GM23248 (cell line): Measurements from ENCODE around the gene FADS6. TPM values are rescaled to one million over a fixed set of nuclear protein-coding genes. Genes with fewer than 3 reads are reported as not detected.

ENCODE experiments used
- DNase-seq: peaks from one replicate; pipeline ENCODE4 v3.0.0-alpha.2; 2015
- H2AFZ ChIP-seq: fragments of 200-600 bp; sonication (generic); 2 replicates; pipeline ENCODE4 v1.6.1; 2016; ENCODE audit warnings: antibody characterized with exemption
- H3F3A ChIP-seq: fragments of 200-600 bp; sonication (generic); 2 replicates; pipeline ENCODE4 v1.6.1; 2016; ENCODE audit warnings: mild to moderate bottlenecking, antibody characterized with exemption, mixed run types; ENCODE audit not compliant: insufficient read depth
- H3K27ac ChIP-seq: fragments of 200-600 bp; sonication (generic); 2 replicates; pipeline ENCODE4 v1.5.1; 2016; ENCODE audit warnings: mild to moderate bottlenecking
- H3K27me3 ChIP-seq: fragments of 200-600 bp; sonication (generic); replicated peaks from 2 replicates; pipeline ENCODE4 v1.6.1; 2016; ENCODE audit warnings: mild to moderate bottlenecking; ENCODE audit not compliant: insufficient read depth
- H3K36me3 ChIP-seq: fragments of 200-600 bp; sonication (generic); 2 replicates; pipeline ENCODE4 v1.6.1; 2016; ENCODE audit warnings: low read depth, mild to moderate bottlenecking
- H3K4me1 ChIP-seq: fragments of 200-600 bp; sonication (generic); 2 replicates; pipeline ENCODE4 v1.6.1; 2016; ENCODE audit warnings: mild to moderate bottlenecking; ENCODE audit not compliant: insufficient read depth
- H3K4me2 ChIP-seq: fragments of 200-600 bp; sonication (generic); one replicate; pipeline ENCODE4 v1.6.1; 2016; ENCODE audit warnings: mild to moderate bottlenecking; ENCODE audit not compliant: unreplicated experiment
- H3K4me3 ChIP-seq: fragments of 200-600 bp; sonication (generic); 2 replicates; pipeline ENCODE4 v1.5.1; 2016; ENCODE audit warnings: mild to moderate bottlenecking
- H3K79me2 ChIP-seq: fragments of 200-600 bp; sonication (generic); 2 replicates; pipeline ENCODE4 v1.6.1; 2016; ENCODE audit warnings: mild to moderate bottlenecking; ENCODE audit not compliant: insufficient read depth
- H3K9ac ChIP-seq: fragments of 200-600 bp; sonication (generic); 2 replicates; pipeline ENCODE4 v1.6.1; 2016; ENCODE audit warnings: mild to moderate bottlenecking
- H3K9me2 ChIP-seq: fragments of 200-600 bp; sonication (generic); 2 replicates; pipeline ENCODE4 v1.6.1; 2016; ENCODE audit warnings: mixed run types, mild to moderate bottlenecking, moderate library complexity; ENCODE audit not compliant: insufficient read depth
- H3K9me3 ChIP-seq: fragments of 200-600 bp; sonication (generic); one replicate; pipeline ENCODE4 v1.6.1; 2017; ENCODE audit warnings: low read depth
- H4K20me1 ChIP-seq: fragments of 200-600 bp; sonication (generic); 2 replicates; pipeline ENCODE4 v1.6.0; 2016; ENCODE audit not compliant: insufficient read depth
- EZH2 ChIP-seq: fragments of 200-600 bp; sonication (generic); IDR thresholded peaks from 2 replicates; pipeline ENCODE4 v1.6.1; 2018; ENCODE audit warnings: antibody characterized with exemption, mild to moderate bottlenecking; ENCODE audit not compliant: insufficient read depth, poor library complexity, severe bottlenecking
- EZH2phosphoT487 ChIP-seq: fragments of 200-600 bp; sonication (generic); IDR thresholded peaks from 2 replicates; pipeline ENCODE4 v1.6.1; 2018; ENCODE audit warnings: antibody characterized with exemption, moderate library complexity, mild to moderate bottlenecking, low read depth; ENCODE audit not compliant: insufficient read depth
- WGBS, 2 experiments: methylation state at CpG; one replicate each; pipeline ENCODE4 v1.1.6; 2015 to 2017; ENCODE audit warnings: low lambda C conversion rate in 2 of 2, low coverage in 1 of 2; ENCODE audit errors: missing lambda C conversion rate in 2 of 2; 5-methylcytosine and 5-hydroxymethylcytosine counted together
- in situ Hi-C: fragments of 300-500 bp; cut with MboI; formaldehyde crosslinking; loops from 2 replicates; pipeline ENCODE4 v1.15.0; 2020
- polyA plus RNA-seq: library from polyadenylated mRNA; unstranded; fragments of >200 nt; fragmentation: Nextera tagmentation; extraction: Ambion mirVana; gene quantifications from 2 replicates; pipeline ENCODE4 v1.2.1, GENCODE V29; 2016
- total RNA-seq: library from RNA; depleted of rRNA; stranded (reverse); fragments of >200 nt; shearing (Covaris generic); gene quantifications from 2 replicates; pipeline ENCODE4 v1.2.3, GENCODE V29; 2014

The FADS6 gene
- total and polyA plus RNA-seq, 2 experiments from 2014 or later, result not detected

DNA sequence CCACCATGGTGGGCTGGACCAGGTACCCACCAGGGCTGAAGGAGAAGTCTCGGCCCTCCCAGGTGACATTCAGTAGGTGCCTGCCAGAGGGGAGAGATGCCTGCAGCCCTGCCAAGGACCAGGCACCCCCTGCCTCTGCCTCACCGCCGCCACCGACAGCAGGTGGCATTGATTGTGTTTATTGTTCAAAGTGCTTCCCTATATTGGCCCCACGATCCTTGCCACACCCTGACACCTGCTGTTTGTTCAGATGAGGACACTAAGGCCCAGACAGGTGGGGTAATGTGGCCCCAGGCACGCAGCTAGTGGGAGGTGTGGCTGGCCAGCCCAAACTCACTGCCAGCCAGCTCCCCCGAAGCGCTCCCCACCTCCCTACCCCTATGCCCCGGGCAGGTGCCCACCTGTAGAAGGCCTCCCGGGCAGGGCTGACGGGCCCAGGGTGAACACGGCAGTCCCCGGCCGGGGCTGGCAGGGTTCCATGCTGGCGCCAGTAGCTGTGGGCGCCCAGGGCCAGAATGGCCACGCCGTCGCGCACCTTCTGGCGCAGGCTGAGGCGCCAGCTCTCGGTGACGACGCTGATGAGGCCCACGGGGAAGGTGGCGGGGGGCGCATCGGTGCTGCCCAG is 41.7 kb downstream of the FADS6 start:
- Histone ChIP-seq H3K27me3 (peaks cover 57% of the 10 kb centered on the region), H3K9ac (no peak overlapping the region), H4K20me1 (no peaks in the 10 kb centered on the region), H2AFZ (no peak overlapping the region), H3F3A (no peaks in the 10 kb centered on the region), H3K27ac (no peak overlapping the region), H3K4me1 (no peaks in the 10 kb centered on the region), H3K9me2 (no peaks in the 10 kb centered on the region), H3K36me3 (no peaks in the 10 kb centered on the region), H3K4me3 (no peak overlapping the region), H3K79me2 (no peaks in the 10 kb centered on the region), H3K4me2 (no peak overlapping the region), H3K9me3 (no peaks in the 10 kb centered on the region)
- DNase-seq, result no peak
- TF ChIP-seq EZH2phosphoT487 (no peak), EZH2 (no peak)
- 53 to 57% methylated on average over 21 to 29 of the region's 29 CpGs for WGBS, 2 experiments
- in situ Hi-C loops, result no loop called here

GRCh38 chr17:74850914-74851313 is 42.5 kb downstream of the FADS6 start:
- H3K4me1 ChIP-seq, result no peaks in the 10 kb centered on the region
- H3K9me2 ChIP-seq, result no peaks in the 10 kb centered on the region
- H3K9me3 ChIP-seq, result no peaks in the 10 kb centered on the region
- no peak overlapping the region for H3K4me3 ChIP-seq
- WGBS, 2 experiments, result 35% methylated on average over 3 of the region's 3 CpGs
- H4K20me1 ChIP-seq, result no peaks in the 10 kb centered on the region
- peaks cover 50% of the 10 kb centered on the region for H3K27me3 ChIP-seq
- no peak overlapping the region for H3K27ac ChIP-seq
- H3K79me2 ChIP-seq, result no peaks in the 10 kb centered on the region
- no peak for DNase-seq
- H3K9ac ChIP-seq, result no peak overlapping the region
- H3K4me2 ChIP-seq, result no peak overlapping the region
- in situ Hi-C loops, result no loop called here
- no peaks in the 10 kb centered on the region for H3K36me3 ChIP-seq
- H2AFZ ChIP-seq, result no peak overlapping the region
- H3F3A ChIP-seq, result no peaks in the 10 kb centered on the region
- no peak for TF ChIP-seq EZH2
- no peak for TF ChIP-seq EZH2phosphoT487

DNA sequence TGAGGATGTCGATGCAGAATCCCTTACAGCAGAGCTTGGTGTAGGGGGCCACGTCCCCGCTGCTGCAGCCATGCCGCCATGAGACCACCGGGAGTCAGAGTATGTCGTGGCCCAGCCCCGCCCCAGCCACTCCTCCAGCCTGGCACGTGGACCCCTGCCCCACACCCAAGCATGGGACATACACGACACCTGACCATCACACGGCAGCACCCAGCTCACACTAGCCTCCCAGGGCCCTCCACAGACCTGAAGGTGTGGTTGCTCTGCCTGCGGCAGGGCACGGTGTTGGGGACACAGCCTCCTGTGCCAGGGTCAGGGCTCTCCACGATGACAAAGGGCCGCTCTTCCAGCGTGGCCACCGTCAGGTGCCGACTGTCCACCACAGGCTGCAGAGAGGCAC is 43.1 kb downstream of the FADS6 start:
- no peaks in the 10 kb centered on the region for H3K79me2 ChIP-seq
- H3K4me2 ChIP-seq, result no peak overlapping the region
- no peak for DNase-seq
- H3K4me3 ChIP-seq, result no peak overlapping the region
- TF ChIP-seq EZH2 (no peak), EZH2phosphoT487 (no peak)
- no peak overlapping the region for H3K9ac ChIP-seq
- no peaks in the 10 kb centered on the region for H3K9me3 ChIP-seq
- no peaks in the 10 kb centered on the region for H4K20me1 ChIP-seq
- no peak overlapping the region for H2AFZ ChIP-seq
- H3K4me1 ChIP-seq, result no peaks in the 10 kb centered on the region
- H3K27ac ChIP-seq, result no peak overlapping the region
- H3K27me3 ChIP-seq, result peaks cover 44% of the 10 kb centered on the region
- H3K36me3 ChIP-seq, result no peaks in the 10 kb centered on the region
- 68 to 71% methylated on average over 16 to 17 of the region's 17 CpGs for WGBS, 2 experiments
- in situ Hi-C loops, result no loop called here
- H3F3A ChIP-seq, result no peaks in the 10 kb centered on the region
- no peaks in the 10 kb centered on the region for H3K9me2 ChIP-seq

- H3K79me2 ChIP-seq, result no peaks in the 10 kb centered on the region
- no peak overlapping the region for H3K4me3 ChIP-seq
- no peaks in the 10 kb centered on the region for H3K36me3 ChIP-seq
- H3K4me2 ChIP-seq, result no peak overlapping the region
- WGBS, 2 experiments, result 47 to 55% methylated on average over 8 to 9 of the region's 9 CpGs
- no peaks in the 10 kb centered on the region for H4K20me1 ChIP-seq
- H2AFZ ChIP-seq, result no peak overlapping the region
- no peaks in the 10 kb centered on the region for H3K4me1 ChIP-seq
- no peaks in the 10 kb centered on the region for H3K9me3 ChIP-seq
- no peak overlapping the region for H3K9ac ChIP-seq
- in situ Hi-C loops, result no loop called here
- H3F3A ChIP-seq, result no peaks in the 10 kb centered on the region
- no peak for DNase-seq
- peaks cover 31% of the 10 kb centered on the region for H3K27me3 ChIP-seq
- no peaks in the 10 kb centered on the region for H3K9me2 ChIP-seq
- H3K27ac ChIP-seq, result no peak overlapping the region
- TF ChIP-seq EZH2, result no peak
- TF ChIP-seq EZH2phosphoT487, result no peak
Observed at GRCh38 chr17:74848656-74849399, 44.6 kb downstream of the FADS6 start.
